Measurements from ENCODE around the gene SLC2A8. TPM values are rescaled to one million over a fixed set of nuclear protein-coding genes. Genes with fewer than 3 reads are reported as not detected.

SLC2A8 gene
- total RNA-seq, 1 experiment from 2014 or later, result 16.8 TPM

DNA sequence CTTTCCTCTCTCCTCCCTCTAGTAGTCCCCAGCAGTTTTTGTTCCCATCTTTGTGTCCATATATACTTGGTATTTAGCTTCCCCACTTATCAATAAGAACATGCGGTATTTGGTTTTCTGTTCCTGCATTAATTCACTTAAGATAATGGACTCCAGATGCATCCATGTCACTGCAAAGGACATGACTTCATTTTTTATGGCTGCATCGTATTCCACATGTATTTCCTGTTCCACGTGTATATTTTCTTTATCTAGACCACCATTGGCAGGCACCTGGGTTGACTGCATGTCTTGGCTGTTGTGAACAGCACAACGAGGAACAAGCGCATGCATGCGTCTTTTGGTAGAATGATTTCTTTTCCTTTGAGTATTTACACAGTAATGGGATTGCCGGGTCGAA, 33.4 kb downstream of the SLC2A8 start:
- ChIA-PET POLR2A (no interaction called here), RAD21 (ENCODE audit: low non-redundant PET in 1 of 2, low total read pairs in 2 of 2, uncharacterized antibody in 2 of 2, unreplicated experiment in 2 of 2) (no interaction called here), CTCF (no interaction called here)
- no peak for ATAC-seq
- Histone ChIP-seq H3K36me3 (ENCODE audit: control insufficient read depth in 1 of 2, insufficient read depth in 2 of 2, low read length in 2 of 2) (peaks cover 19% of the 10 kb centered on the region in 2 experiments; a peak in 3 of 4 replicates), H3K4me3 (replicated peaks in 1 of 2; ENCODE audit: low read depth in 1 of 2, low read length in 2 of 2) (no peak overlapping the region), H3K27me3 (ENCODE audit: insufficient read depth, low read length) (no peaks in the 10 kb centered on the region), H3K9ac (ENCODE audit: low read length) (no peak overlapping the region), H4K20me1 (ENCODE audit: insufficient read depth) (no peaks in the 10 kb centered on the region), H3K27ac (ENCODE audit: low read depth, low read length) (no peak overlapping the region), H3K79me2 (ENCODE audit: insufficient read depth, low read length) (peaks cover 29% of the 10 kb centered on the region), H3K9me2 (ENCODE audit: insufficient read depth) (no peaks in the 10 kb centered on the region), H3K9me3 (ENCODE audit: control insufficient read depth in 1 of 2, insufficient read depth in 1 of 2, low read depth in 1 of 2, low read length in 2 of 2) (no peaks in the 10 kb centered on the region), H2AFZ (ENCODE audit: low read depth, low read length, poor library complexity, severe bottlenecking) (no peak overlapping the region), H3K4me1 (ENCODE audit: control insufficient read depth in 1 of 2, insufficient read depth in 2 of 2, low read length in 2 of 2) (peaks cover 0 to 3% of the 10 kb centered on the region in 2 experiments; a peak in 2 of 4 replicates), H3K4me2 (ENCODE audit: low read length) (no peak overlapping the region)
- BruUV-seq (replicated peaks), result no TSS peak
- TF ChIP-seq FOSL1 (IDR thresholded peaks at IDR 0.05; ENCODE audit: low read depth) (no peak), CBX3 (IDR thresholded peaks at IDR 0.05; ENCODE audit: low read depth) (no peak), JUND (IDR thresholded peaks at IDR 0.05) (no peak), SRF (IDR thresholded peaks at IDR 0.05; ENCODE audit: low read depth) (no peak)
- TF ChIP-seq, protein P1, sequence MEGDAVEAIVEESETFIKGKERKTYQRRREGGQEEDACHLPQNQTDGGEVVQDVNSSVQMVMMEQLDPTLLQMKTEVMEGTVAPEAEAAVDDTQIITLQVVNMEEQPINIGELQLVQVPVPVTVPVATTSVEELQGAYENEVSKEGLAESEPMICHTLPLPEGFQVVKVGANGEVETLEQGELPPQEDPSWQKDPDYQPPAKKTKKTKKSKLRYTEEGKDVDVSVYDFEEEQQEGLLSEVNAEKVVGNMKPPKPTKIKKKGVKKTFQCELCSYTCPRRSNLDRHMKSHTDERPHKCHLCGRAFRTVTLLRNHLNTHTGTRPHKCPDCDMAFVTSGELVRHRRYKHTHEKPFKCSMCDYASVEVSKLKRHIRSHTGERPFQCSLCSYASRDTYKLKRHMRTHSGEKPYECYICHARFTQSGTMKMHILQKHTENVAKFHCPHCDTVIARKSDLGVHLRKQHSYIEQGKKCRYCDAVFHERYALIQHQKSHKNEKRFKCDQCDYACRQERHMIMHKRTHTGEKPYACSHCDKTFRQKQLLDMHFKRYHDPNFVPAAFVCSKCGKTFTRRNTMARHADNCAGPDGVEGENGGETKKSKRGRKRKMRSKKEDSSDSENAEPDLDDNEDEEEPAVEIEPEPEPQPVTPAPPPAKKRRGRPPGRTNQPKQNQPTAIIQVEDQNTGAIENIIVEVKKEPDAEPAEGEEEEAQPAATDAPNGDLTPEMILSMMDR (IDR thresholded peaks at IDR 0.05 in 2 of 3, conservative IDR thresholded peaks at IDR 0.05 in 1 of 3; ENCODE audit: borderline replicate concordance in 1 of 3, insufficient read depth in 1 of 3, low read depth in 2 of 3, low read length in 2 of 3), result no peak
- intact Hi-C loops (cut with micrococcal nuclease), result no loop called here
- no peak for DNase-seq (ENCODE audit: low read depth, low spot score)

DNA sequence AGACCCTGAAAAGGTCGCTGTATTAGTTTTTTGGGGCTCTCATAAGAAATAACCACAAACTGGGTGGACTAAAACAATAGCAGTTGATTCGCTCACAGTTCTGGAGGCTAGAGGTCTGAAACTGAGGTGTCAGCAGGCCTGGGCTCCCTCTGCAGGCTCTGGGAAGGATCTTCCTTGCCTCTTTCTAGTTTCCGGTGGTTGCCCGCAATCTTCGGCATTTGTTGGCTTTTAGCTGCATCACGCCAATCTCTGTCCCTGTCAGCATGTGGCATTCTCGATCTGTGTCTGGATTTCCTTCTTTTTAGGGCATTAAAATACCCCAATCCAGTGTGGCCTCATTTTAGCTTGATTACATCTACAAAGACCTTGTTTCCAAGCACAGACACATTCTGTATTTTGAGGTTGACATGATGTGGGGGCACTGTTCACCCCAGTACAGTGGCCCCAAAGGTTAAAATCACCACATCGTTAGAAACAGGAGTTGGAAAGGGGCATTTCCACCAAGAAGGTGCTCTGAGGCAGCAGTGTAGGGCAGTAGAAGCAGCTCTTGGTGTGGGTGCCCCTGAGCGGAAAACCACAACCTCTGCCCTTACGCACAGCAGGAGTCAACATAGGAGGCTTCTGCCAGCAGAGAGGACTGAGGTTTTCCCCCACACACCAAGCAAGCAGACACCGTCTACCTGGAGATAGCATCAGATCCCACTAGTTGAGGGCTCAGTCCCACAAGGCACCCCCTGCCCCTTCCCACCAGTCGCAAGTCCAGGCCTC, 40.7 kb downstream of the SLC2A8 start:
- no peak overlapping the region for H3K9ac ChIP-seq (ENCODE audit: low read length)
- H4K20me1 ChIP-seq (ENCODE audit: insufficient read depth), result no peaks in the 10 kb centered on the region
- no peak for ATAC-seq
- H3K9me3 ChIP-seq (ENCODE audit: control insufficient read depth in 1 of 2, insufficient read depth in 1 of 2, low read depth in 1 of 2, low read length in 2 of 2), result no peaks in the 10 kb centered on the region
- intact Hi-C loops (cut with micrococcal nuclease), result no loop called here
- H3K4me1 ChIP-seq (ENCODE audit: control insufficient read depth in 1 of 2, insufficient read depth in 2 of 2, low read length in 2 of 2), result peaks cover 0 to 9% of the 10 kb centered on the region in 2 experiments; a peak in 2 of 4 replicates
- peaks cover 30 to 50% of the 10 kb centered on the region in 2 experiments for H3K36me3 ChIP-seq (ENCODE audit: control insufficient read depth in 1 of 2, insufficient read depth in 2 of 2, low read length in 2 of 2)
- CTCF ChIA-PET, result no interaction called here
- H2AFZ ChIP-seq (ENCODE audit: low read depth, low read length, poor library complexity, severe bottlenecking), result no peak overlapping the region
- H3K27ac ChIP-seq (ENCODE audit: low read depth, low read length), result no peak overlapping the region
- H3K9me2 ChIP-seq (ENCODE audit: insufficient read depth), result no peaks in the 10 kb centered on the region
- no peaks in the 10 kb centered on the region for H3K79me2 ChIP-seq (ENCODE audit: insufficient read depth, low read length)
- H3K27me3 ChIP-seq (ENCODE audit: insufficient read depth, low read length), result no peaks in the 10 kb centered on the region
- RAD21 ChIA-PET (ENCODE audit: low non-redundant PET in 1 of 2, low total read pairs in 2 of 2, uncharacterized antibody in 2 of 2, unreplicated experiment in 2 of 2), result no interaction called here
- DNase-seq (ENCODE audit: low read depth, low spot score), result no peak
- TF ChIP-seq, protein P1 (IDR thresholded peaks at IDR 0.05 in 2 of 3, conservative IDR thresholded peaks at IDR 0.05 in 1 of 3; ENCODE audit: borderline replicate concordance in 1 of 3, insufficient read depth in 1 of 3, low read depth in 2 of 3, low read length in 2 of 3), result peak in 1 of 3 experiments; percentile 23; a peak in 2 of 6 replicates
- TF ChIP-seq ZFX (IDR thresholded peaks at IDR 0.05) (no peak), RAD21 (IDR thresholded peaks at IDR 0.05; ENCODE audit: low read depth) (peak; percentile 26; the same call in 1 of the 2 replicates)
- BruUV-seq (replicated peaks), result no TSS peak
- H3K4me2 ChIP-seq (ENCODE audit: low read length), result no peak overlapping the region
- H3K4me3 ChIP-seq (replicated peaks in 1 of 2; ENCODE audit: low read depth in 1 of 2, low read length in 2 of 2), result no peak overlapping the region
- POLR2A ChIA-PET, result no interaction called here
